ENCODE results near the gene ZMYND12.

DNA sequence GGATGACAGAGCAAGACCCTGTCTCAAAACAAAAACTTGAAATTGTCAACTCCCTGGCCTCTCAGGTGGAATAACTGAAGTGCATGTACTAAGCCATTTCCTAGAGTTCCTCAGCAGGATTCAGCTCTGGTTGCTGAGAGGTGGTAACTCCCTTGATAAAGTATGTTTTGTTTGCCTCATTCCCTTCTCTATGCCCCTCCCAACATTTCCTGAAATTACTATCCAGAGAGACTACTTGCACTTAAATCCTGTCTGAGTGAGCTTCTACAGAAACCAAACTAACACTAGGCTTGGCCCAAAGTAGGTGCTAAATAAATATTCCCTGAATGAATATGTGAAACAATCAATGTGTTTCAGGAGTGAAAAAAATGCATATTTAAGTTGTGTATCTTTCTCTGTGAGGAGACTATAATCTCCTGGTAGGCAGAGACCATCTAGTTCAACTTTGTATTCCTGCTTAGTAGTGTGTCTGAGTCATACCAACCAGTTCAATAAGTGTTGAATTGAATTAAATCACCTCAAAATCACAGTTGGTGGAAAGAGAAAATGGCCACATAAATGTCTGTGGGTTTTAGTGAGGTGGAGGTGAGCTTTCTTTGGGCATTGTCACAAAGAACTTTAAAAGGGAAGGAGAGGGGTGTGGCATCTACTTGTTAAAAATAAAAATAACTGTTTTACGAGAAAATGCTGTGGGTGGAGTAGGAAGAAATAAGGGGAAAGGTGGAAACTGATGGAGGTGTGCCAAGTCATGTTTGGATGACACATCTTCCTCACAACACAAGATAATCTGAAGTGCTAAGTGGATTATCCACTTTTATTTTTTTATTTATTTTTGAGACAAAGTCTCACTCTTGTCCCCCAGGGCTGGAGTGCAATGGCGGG is 62.6 kb downstream of the ZMYND12 start:
- TF ChIP-seq, protein P1, sequence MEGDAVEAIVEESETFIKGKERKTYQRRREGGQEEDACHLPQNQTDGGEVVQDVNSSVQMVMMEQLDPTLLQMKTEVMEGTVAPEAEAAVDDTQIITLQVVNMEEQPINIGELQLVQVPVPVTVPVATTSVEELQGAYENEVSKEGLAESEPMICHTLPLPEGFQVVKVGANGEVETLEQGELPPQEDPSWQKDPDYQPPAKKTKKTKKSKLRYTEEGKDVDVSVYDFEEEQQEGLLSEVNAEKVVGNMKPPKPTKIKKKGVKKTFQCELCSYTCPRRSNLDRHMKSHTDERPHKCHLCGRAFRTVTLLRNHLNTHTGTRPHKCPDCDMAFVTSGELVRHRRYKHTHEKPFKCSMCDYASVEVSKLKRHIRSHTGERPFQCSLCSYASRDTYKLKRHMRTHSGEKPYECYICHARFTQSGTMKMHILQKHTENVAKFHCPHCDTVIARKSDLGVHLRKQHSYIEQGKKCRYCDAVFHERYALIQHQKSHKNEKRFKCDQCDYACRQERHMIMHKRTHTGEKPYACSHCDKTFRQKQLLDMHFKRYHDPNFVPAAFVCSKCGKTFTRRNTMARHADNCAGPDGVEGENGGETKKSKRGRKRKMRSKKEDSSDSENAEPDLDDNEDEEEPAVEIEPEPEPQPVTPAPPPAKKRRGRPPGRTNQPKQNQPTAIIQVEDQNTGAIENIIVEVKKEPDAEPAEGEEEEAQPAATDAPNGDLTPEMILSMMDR (conservative IDR thresholded peaks at IDR 0.05; ENCODE audit: low read depth, low read length), result no peak
- no peak for TF ChIP-seq EZH2 (IDR thresholded peaks at IDR 0.05; ENCODE audit: borderline replicate concordance, low read depth, low read length, poor library complexity, severe bottlenecking)

All from A673 (cell line).